IMR-90 (cell line): ENCODE measurements around the gene ALDH1L2. TPM values are rescaled to one million over a fixed set of nuclear protein-coding genes. Genes with fewer than 3 reads are reported as not detected.
"Not testable (repeated sequence)": the region's sequence is repeated elsewhere in the genome, so short reads cannot be mapped to it uniquely, and the experiment has no call there.

Experiments used
- ATAC-seq: fragments of 200-7000 bp; cut with Tn5 transposase; 2 replicates; pipeline ENCODE4 v1.9.1; 2020; ENCODE audit warnings: low read depth, mild to moderate bottlenecking, moderate library complexity
- BruUV-seq: library from RNA; stranded (reverse); fragments of 400-500 nt; replicated peaks from 2 replicates; lab custom pipeline; 2021; lab: Mats Ljungman, UMichigan
- CTCF ChIA-PET: fragments of 300-600 bp; formaldehyde crosslinking; extraction: SDS; loops from one replicate; lab custom pipeline; 2021; ENCODE audit warnings: antibody characterized with exemption; lab: Yijun Ruan, JAX
- POLR2A ChIA-PET: fragments of 300-600 bp; sonication (Branson Sonifier 250); formaldehyde crosslinking; loops from one replicate; lab custom pipeline; 2022; ENCODE audit warnings: antibody characterized with exemption; ENCODE audit not compliant: unreplicated experiment; lab: Charles Lee
- DNase-seq: peaks from one replicate; pipeline ENCODE4 v3.0.0; 2013
- H2AFZ ChIP-seq: replicated peaks from 2 replicates; pipeline ENCODE3; 2013; ENCODE audit warnings: low read length, mild to moderate bottlenecking; ENCODE audit not compliant: poor library complexity
- H2AK5ac ChIP-seq: 2 replicates; pipeline ENCODE4 v1.6.1; 2013; ENCODE audit warnings: low read depth, low read length, inconsistent platforms
- H2AK9ac ChIP-seq: replicated peaks from 2 replicates; pipeline ENCODE3; 2013; ENCODE audit warnings: mild to moderate bottlenecking, low read depth, low read length, moderate library complexity; ENCODE audit not compliant: poor library complexity
- H2BK120ac ChIP-seq: 2 replicates; pipeline ENCODE4 v1.6.1; 2013; ENCODE audit warnings: low read depth, low read length, inconsistent platforms
- H2BK15ac ChIP-seq: 3 replicates; pipeline ENCODE4 v1.6.1; 2013; ENCODE audit warnings: low read depth, low read length, inconsistent platforms
- H2BK20ac ChIP-seq: 2 replicates; pipeline ENCODE4 v1.6.1; 2013; ENCODE audit warnings: low read depth, mild to moderate bottlenecking, inconsistent platforms, low read length, moderate library complexity
- H2BK5ac ChIP-seq: 2 replicates; pipeline ENCODE4 v1.6.1; 2013; ENCODE audit warnings: mild to moderate bottlenecking, low read depth, low read length, inconsistent platforms; ENCODE audit not compliant: poor library complexity, severe bottlenecking
- H3K14ac ChIP-seq: replicated peaks from 2 replicates; pipeline ENCODE4 v1.6.1; 2013; ENCODE audit warnings: low read depth, low read length, inconsistent platforms
- H3K18ac ChIP-seq: 2 replicates; pipeline ENCODE4 v1.6.1; 2013; ENCODE audit warnings: low read depth, low read length, control low read depth
- H3K23ac ChIP-seq: 2 replicates; pipeline ENCODE4 v1.6.1; 2013; ENCODE audit warnings: low read depth, low read length, inconsistent platforms
- H3K27ac ChIP-seq: 2 replicates; pipeline ENCODE4 v1.5.1; 2013; ENCODE audit warnings: mild to moderate bottlenecking, control low read depth, low read length; ENCODE audit not compliant: insufficient read depth
- H3K27me3 ChIP-seq: 2 replicates; pipeline ENCODE4 v1.6.1; 2013; ENCODE audit warnings: low read length; ENCODE audit not compliant: control insufficient read depth, insufficient read depth
- H3K36me3 ChIP-seq: 2 replicates; pipeline ENCODE4 v1.6.1; 2013; ENCODE audit warnings: low read length, mixed read lengths; ENCODE audit not compliant: control insufficient read depth, insufficient read depth
- H3K4ac ChIP-seq: 2 replicates; pipeline ENCODE4 v1.6.1; 2013; ENCODE audit warnings: low read depth, low read length, inconsistent platforms
- H3K4me1 ChIP-seq: 2 replicates; pipeline ENCODE4 v1.6.1; 2013; ENCODE audit warnings: low read length, mixed read lengths; ENCODE audit not compliant: control insufficient read depth, insufficient read depth
- H3K4me2 ChIP-seq: 2 replicates; pipeline ENCODE4 v1.6.1; 2013; ENCODE audit warnings: low read depth, mild to moderate bottlenecking, control low read depth, low read length, moderate library complexity
- H3K4me3 ChIP-seq: 2 replicates; pipeline ENCODE4 v1.5.1; 2013; ENCODE audit warnings: low read depth, mild to moderate bottlenecking, control low read depth, low read length, moderate library complexity; ENCODE audit not compliant: insufficient read depth
- H3K56ac ChIP-seq: 2 replicates; pipeline ENCODE4 v1.6.1; 2013; ENCODE audit warnings: low read length, inconsistent platforms; ENCODE audit not compliant: insufficient read depth; ENCODE audit errors: extremely low read depth
- H3K79me1 ChIP-seq, 2 experiments: 2 replicates each; pipeline ENCODE4 v1.6.1; 2013; ENCODE audit warnings: low read length in 2 of 2, inconsistent platforms in 1 of 2, low read depth in 1 of 2
- H3K9ac ChIP-seq: 2 replicates; pipeline ENCODE4 v1.6.1; 2013; ENCODE audit warnings: low read depth, low read length, control low read depth
- H3K9me1 ChIP-seq: 2 replicates; pipeline ENCODE4 v1.6.1; 2013; ENCODE audit warnings: low read length, inconsistent platforms; ENCODE audit not compliant: insufficient read depth
- H3K9me3 ChIP-seq: 2 replicates; pipeline ENCODE4 v1.6.1; 2013; ENCODE audit warnings: low read length; ENCODE audit not compliant: control insufficient read depth, insufficient read depth
- H4K20me1 ChIP-seq: 2 replicates; pipeline ENCODE4 v1.6.1; 2013; ENCODE audit warnings: low read length, inconsistent platforms; ENCODE audit not compliant: insufficient read depth
- H4K5ac ChIP-seq: 2 replicates; pipeline ENCODE4 v1.6.1; 2013; ENCODE audit warnings: mild to moderate bottlenecking, low read depth, low read length, control low read depth
- H4K8ac ChIP-seq, 2 experiments: 2 replicates each; pipeline ENCODE4 v1.6.1; 2013; ENCODE audit warnings: low read depth in 2 of 2, low read length in 2 of 2, control low read depth in 1 of 2, inconsistent platforms in 1 of 2
- H4K91ac ChIP-seq: 2 replicates; pipeline ENCODE4 v1.6.1; 2013; ENCODE audit warnings: low read depth, low read length, inconsistent platforms; ENCODE audit not compliant: insufficient read depth
- WGBS, 2 experiments: methylation state at CpG; one replicate each; pipeline versions ENCODE4 v1.1.5 to v1.1.7; 2013; ENCODE audit warnings: missing lambda C conversion rate in 2 of 2; ENCODE audit not compliant: insufficient read length in 1 of 2; ENCODE audit errors: extremely low coverage in 2 of 2; 5-methylcytosine and 5-hydroxymethylcytosine counted together
- dilution Hi-C: fragments of 300-500 bp; cut with HindIII; formaldehyde crosslinking; loops from one replicate; pipeline ENCODE4 v1.14.3; 2018; ENCODE audit warnings: low sequenced_read_pairs; ENCODE audit not compliant: unreplicated experiment
- in situ Hi-C: fragments of 300-500 bp; cut with MboI; formaldehyde crosslinking; loops from 3 replicates; pipeline ENCODE4 v1.14.3; 2019; ENCODE audit warnings: low sequenced_read_pairs, inconsistent platforms, mixed read lengths
- intact Hi-C: fragments of 100-400 bp; cut with micrococcal nuclease; formaldehyde crosslinking; loops from 2 replicates; pipeline ENCODE4 v1.10.0; 2022
- polyA plus RNA-seq, 3 experiments: library from polyadenylated mRNA; depleted of rRNA; stranded (reverse); fragments of >200 nt; gene quantifications; 2 replicates each; pipeline ENCODE4 v1.2.3, GENCODE V29; 2012; ENCODE audit warnings: low replicate concordance in 1 of 3
- total RNA-seq: library from RNA; depleted of rRNA; stranded (reverse); fragments of >200 nt; gene quantifications from 2 replicates; pipeline ENCODE4 v1.2.3, GENCODE V29; 2012

ALDH1L2 gene
- total and polyA plus RNA-seq, 2 of the 4 experiments (the other 2 are of a cell fraction) = 21.1 to 22.8 TPM

DNA sequence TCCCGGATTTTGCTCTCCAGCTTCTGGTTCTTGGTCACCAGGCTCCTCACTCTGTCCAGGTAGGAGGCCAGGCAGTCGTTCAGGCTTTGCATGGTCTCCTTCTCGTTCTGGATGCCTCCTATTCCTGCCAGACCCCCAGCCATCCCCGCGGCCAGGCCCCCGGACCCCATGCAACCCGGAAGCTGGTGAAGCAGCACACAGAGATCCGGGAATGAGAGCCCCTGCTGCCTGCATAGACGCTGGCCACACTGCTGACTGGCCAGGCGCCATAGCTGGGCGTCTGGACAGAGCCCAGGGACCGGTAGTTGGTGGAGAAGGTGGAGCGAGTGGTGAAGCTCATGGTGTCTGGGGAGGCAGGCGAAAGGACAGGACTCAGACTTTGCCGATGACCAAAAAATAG, 106.6 kb downstream of the ALDH1L2 start:
- WGBS, 2 experiments = 73% methylated on average over 2 of the region's 15 CpGs; no CpG with 5 or more reads in 1 of the 2 experiments
- H3K18ac ChIP-seq, H3K23ac ChIP-seq, in situ Hi-C loops, CTCF ChIA-PET, H2BK20ac ChIP-seq, dilution Hi-C loops, H4K5ac ChIP-seq, H3K27me3 ChIP-seq, H2AK9ac ChIP-seq, H3K14ac ChIP-seq, ATAC-seq, H3K4me1 ChIP-seq, POLR2A ChIA-PET, H3K4me3 ChIP-seq, H4K20me1 ChIP-seq, H4K91ac ChIP-seq, H3K9me1 ChIP-seq, H3K36me3 ChIP-seq, H3K79me1 ChIP-seq, H2BK15ac ChIP-seq, H2BK5ac ChIP-seq, H3K56ac ChIP-seq, H3K27ac ChIP-seq, intact Hi-C loops, H2BK120ac ChIP-seq, H3K9ac ChIP-seq, H2AFZ ChIP-seq, BruUV-seq, H3K9me3 ChIP-seq, H3K4ac ChIP-seq, H3K4me2 ChIP-seq, H2AK5ac ChIP-seq, DNase-seq, H4K8ac ChIP-seq: not testable (repeated sequence)
